HG02885 (cell line): Measurements from ENCODE around the gene ZNF302.

Source experiments
- ATAC-seq: cut with Tn5 transposase; IDR thresholded peaks from one replicate; pipeline ENCODE4 v1.9.1; 2021; ENCODE audit warnings: mild to moderate bottlenecking; ENCODE audit not compliant: unreplicated experiment, poor library complexity

The ZNF302 gene

GRCh38 chr19:34731019-34731829 is 53.7 kb downstream of the ZNF302 start:
- ATAC-seq: no peak

DNA sequence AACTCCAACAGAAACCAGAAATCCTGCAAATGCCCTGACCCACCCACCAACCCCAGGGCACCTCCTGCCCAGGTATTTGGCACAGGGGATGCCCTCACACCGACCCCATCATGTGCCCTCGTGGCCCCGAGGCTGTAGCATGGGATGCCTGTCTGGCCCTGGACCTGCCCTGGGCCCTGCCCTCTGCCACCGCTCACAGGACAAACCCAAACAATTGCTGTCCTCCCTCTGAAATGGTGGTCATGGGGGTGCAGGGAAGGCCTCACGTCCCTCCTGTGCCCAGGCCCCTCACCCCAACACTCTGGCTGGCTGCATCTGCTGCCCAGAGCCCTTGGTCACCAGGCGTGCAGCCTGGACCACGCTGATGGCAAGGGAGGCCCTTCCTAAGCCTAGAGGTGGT is 54.5 kb downstream of the ZNF302 start:
- ATAC-seq: no peak

DNA sequence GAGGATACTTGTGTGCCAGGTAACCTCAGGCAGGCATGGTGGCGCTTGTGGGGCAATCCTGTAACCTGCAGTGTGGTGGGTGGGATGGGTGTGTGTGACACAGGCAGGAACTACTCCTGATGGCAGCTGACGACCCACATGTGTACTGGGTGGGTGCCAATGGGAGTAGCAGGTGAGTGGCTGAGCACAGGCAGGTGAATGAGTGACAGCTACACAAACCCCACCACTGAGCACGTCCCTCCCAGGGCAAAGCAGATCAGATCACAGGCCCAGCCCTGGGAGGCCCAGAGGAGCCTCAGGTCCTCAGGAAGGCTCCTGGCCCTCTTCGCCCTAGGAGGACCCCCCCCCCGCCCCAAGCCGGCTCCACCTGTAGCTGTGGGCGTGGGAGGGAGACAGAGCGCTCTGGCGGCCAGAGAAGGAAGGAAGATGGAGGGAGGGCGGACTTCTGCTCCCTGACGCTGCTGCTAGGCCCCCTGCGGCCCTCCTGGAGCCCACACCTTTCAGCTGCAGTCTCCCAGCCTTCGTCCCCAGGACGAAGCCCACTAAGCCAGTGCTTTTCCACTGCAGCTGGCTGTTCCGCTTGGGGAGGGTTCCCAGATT is 55.2 kb downstream of the ZNF302 start:
- no peak for ATAC-seq

DNA sequence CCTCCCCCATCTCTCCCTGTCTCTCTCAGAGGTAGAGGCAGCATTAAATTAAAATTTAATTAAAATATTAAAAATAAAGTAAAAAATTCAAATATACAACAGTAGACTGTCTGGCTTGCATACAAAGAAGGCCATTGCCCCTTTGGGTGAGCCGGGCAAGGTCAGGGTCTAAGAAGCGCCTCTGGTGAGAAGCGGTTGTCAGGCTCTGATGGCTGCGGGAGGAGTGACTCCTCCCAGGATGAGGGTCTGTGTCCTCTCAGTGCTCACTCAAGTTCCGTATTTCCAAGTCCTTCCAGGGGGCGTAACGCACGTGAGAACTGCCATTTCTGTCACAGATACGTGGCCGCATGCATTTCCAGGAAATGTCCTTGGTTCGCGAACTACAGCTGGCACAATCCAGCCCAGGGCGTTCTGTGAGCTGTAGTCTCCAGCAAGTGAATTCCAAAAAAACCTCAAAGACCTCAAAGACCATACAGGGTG is 55.8 kb downstream of the ZNF302 start:
- peak; percentile 16 for ATAC-seq

DNA sequence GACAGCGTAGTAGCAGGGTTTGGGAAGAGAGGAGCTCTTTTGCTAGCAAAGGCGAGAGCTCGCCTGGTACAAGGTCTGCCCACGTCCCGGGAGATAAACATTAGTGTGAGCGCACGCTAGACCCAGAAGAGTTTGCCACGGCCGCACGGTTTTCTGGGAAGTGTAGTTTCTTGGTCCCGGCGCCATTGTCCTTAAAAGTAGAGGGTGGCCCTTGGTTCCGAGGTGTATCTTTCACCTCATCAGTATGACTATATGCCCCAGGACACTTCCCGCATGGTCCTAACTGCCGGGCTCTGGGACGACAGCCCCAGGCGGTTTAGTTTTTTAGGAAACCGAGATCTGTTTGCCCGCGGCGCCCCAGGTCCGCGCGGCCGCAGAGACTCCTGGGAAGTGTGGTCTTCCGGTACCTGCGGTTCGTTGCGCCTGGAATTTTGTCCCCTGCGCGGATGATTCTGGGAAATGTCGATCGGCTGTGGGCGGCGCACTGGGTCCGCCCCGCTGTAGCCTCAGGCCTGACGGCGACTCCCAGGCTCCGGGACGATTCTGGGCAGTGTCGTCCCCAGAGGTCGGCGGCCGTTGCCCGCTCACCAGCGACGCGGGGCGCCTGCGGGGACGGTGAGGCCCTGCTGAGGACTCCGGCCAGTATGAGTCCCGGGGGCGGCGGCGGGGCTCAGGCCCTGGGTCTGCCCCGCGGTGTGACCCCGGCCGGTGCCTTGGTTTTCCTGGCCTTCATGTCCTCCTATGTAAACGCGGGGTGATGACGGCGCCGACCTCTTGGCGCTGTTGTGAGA is 56.5 kb downstream of the ZNF302 start, which contains the start of gene ZNF181:
Gene ZNF181, plus strand, starts transcription at position 498 of the 791 bp plus-strand sequence. CDS start 795 bp downstream, outside the sequence.
- ATAC-seq: peak; percentile 80

- no peak for ATAC-seq
Observed at GRCh38 chr19:34734537-34735103, 57.1 kb downstream of the ZNF302 start.
